ENCODE data around the gene SYT9.

SYT9 gene

GRCh38 chr11:7253800-7254199 lies 2.1 kb downstream of the SYT9 start:
- no peak overlapping the region for H3K4me3 ChIP-seq (ENCODE audit: low read length)
- TF ChIP-seq, protein P1, sequence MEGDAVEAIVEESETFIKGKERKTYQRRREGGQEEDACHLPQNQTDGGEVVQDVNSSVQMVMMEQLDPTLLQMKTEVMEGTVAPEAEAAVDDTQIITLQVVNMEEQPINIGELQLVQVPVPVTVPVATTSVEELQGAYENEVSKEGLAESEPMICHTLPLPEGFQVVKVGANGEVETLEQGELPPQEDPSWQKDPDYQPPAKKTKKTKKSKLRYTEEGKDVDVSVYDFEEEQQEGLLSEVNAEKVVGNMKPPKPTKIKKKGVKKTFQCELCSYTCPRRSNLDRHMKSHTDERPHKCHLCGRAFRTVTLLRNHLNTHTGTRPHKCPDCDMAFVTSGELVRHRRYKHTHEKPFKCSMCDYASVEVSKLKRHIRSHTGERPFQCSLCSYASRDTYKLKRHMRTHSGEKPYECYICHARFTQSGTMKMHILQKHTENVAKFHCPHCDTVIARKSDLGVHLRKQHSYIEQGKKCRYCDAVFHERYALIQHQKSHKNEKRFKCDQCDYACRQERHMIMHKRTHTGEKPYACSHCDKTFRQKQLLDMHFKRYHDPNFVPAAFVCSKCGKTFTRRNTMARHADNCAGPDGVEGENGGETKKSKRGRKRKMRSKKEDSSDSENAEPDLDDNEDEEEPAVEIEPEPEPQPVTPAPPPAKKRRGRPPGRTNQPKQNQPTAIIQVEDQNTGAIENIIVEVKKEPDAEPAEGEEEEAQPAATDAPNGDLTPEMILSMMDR (IDR thresholded peaks at IDR 0.05; ENCODE audit: insufficient read depth, low read depth, low read length, missing control alignments): no peak
- DNase-seq (ENCODE audit: low read depth): no peak

DNA sequence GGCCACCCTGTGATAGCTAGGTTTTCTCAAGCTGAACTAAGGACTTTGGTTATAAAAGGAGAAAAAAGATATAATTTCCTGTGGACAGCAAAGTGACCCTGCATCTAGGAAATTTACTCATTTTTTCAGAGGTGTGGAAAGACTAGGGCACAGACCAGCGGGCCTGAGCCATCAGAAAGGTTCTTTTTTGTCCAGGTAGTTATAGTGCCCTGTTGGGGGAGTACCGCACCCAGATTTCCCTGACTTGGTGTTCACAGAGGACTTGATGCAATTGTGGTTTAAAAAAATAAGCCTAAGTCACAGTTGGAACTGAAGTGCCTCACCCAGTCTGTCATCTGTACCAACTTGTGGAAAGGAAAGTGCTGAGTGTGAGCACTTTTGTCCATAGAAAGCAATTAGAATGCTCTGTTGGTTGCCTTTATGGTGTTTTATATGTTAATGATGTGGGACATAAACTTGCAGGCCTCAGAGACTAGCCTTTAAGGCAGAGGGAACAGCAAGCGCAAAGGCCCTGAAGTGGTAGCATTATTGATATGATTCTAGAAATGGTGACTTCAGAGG lies 3.1 kb downstream of the SYT9 start:
- DNase-seq (ENCODE audit: low read depth): no peak
- H3K4me3 ChIP-seq (ENCODE audit: low read length): no peak overlapping the region
- TF ChIP-seq, protein P1 (IDR thresholded peaks at IDR 0.05; ENCODE audit: insufficient read depth, low read depth, low read length, missing control alignments): no peak

GRCh38 chr11:7256943-7257342 lies 5.2 kb downstream of the SYT9 start:
- DNase-seq (ENCODE audit: low read depth): no peak
- no peak overlapping the region for H3K4me3 ChIP-seq (ENCODE audit: low read length)
- TF ChIP-seq, protein P1 (IDR thresholded peaks at IDR 0.05; ENCODE audit: insufficient read depth, low read depth, low read length, missing control alignments): no peak

GRCh38 chr11:7257724-7258123 lies 6.0 kb downstream of the SYT9 start:
- TF ChIP-seq, protein P1 (IDR thresholded peaks at IDR 0.05; ENCODE audit: insufficient read depth, low read depth, low read length, missing control alignments): no peak
- no peak for DNase-seq (ENCODE audit: low read depth)
- H3K4me3 ChIP-seq (ENCODE audit: low read length): no peak overlapping the region

GRCh38 chr11:7261578-7261977 lies 9.9 kb downstream of the SYT9 start:
- TF ChIP-seq, protein P1 (IDR thresholded peaks at IDR 0.05; ENCODE audit: insufficient read depth, low read depth, low read length, missing control alignments): no peak
- no peak for DNase-seq (ENCODE audit: low read depth)
- H3K4me3 ChIP-seq (ENCODE audit: low read length): no peak overlapping the region

GRCh38 chr11:7262672-7263071 lies 11.0 kb downstream of the SYT9 start:
- DNase-seq (ENCODE audit: low read depth): no peak
- no peak overlapping the region for H3K4me3 ChIP-seq (ENCODE audit: low read length)
- TF ChIP-seq, protein P1 (IDR thresholded peaks at IDR 0.05; ENCODE audit: insufficient read depth, low read depth, low read length, missing control alignments): no peak

- no peak for DNase-seq (ENCODE audit: low read depth)
- no peak overlapping the region for H3K4me3 ChIP-seq (ENCODE audit: low read length)
- TF ChIP-seq, protein P1 (IDR thresholded peaks at IDR 0.05; ENCODE audit: insufficient read depth, low read depth, low read length, missing control alignments): no peak
These were observed 12.1 kb downstream of the SYT9 start for GRCh38 chr11:7263842-7264241.

All from epithelial cell of esophagus (primary cell).